GM08714 (cell line): Measurements from ENCODE around the gene LMTK2.

ENCODE experiments used
- H3K4me3 ChIP-seq: fragments of 200-500 bp; sonication (Bioruptor generic); 2 replicates; pipeline ENCODE4 v1.5.1; 2014; ENCODE audit warnings: mild to moderate bottlenecking, low read length, inconsistent platforms
- ZNF274 ChIP-seq: IDR thresholded peaks from 2 replicates; pipeline ENCODE4 v1.6.1; 2012; ENCODE audit warnings: mild to moderate bottlenecking, low read depth, low read length

LMTK2 gene

GRCh38 chr7:98203964-98204605, 97.4 kb downstream of the LMTK2 start:
- no peak for TF ChIP-seq ZNF274
- H3K4me3 ChIP-seq = no peak overlapping the region; the same call in 1 of the 2 replicates

DNA sequence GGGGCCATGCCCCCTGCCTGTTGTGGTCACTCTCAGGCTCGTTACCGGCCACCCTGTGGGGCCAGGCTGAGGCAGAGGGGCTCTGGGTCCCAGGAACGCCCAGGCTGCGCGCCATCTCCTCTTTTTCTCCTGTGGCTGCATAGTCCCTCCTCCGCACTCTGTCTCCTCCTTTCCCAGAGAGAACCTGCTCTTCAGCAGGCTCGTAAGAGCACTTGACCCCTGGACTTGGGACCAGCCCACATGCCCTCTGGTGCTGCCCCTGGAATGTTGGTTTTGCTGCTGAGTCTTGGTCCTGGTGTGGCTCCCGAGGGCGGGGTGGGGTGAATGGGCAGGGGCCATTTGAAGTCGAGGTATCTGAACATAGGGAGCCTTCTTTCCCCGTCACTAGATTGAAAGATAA, 98.0 kb downstream of the LMTK2 start:
- no peak for TF ChIP-seq ZNF274

DNA sequence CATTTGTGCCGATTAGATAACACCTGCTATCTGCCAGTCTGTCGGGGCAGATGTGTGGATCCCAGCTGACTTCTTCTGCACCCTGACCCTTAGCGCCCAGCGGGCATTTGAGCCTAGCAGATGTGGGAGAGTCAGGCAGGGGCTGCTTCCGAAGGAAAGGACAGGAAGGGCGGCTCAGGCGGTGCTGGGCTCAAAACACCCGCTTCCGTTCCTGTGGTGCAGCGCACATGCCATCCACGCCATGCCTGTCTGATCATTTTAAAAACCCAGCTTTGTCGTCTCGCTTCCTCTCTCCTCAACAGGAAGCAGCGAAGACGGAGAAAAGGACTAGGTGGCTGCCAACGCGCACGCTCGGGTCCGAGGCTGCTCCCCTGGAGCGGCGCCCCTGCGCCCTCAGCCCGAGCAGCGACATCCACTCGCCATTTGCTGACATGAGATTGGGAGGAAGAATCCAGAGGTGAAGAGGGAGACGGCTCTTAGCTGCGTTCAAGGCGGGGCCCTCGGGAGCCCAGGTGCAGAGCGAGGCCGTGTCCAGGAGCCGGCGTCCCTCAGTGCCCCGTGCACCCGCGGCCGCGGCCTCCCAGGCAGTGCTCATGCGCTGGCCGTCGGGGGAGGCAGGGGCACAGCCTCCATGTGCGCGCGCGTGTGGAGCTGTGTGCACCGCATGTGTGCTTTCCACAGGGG, 98.6 kb downstream of the LMTK2 start:
- no peak for TF ChIP-seq ZNF274

More for the DNA sequence above, 98.0 kb downstream of the LMTK2 start:
- no peak overlapping the region for H3K4me3 ChIP-seq

GRCh38 chr7:98206451-98207330, 100.0 kb downstream of the LMTK2 start:
- H3K4me3 ChIP-seq = no peak overlapping the region
- TF ChIP-seq ZNF274 = no peak

More for the DNA sequence above, 98.6 kb downstream of the LMTK2 start:
- H3K4me3 ChIP-seq = no peak overlapping the region

DNA sequence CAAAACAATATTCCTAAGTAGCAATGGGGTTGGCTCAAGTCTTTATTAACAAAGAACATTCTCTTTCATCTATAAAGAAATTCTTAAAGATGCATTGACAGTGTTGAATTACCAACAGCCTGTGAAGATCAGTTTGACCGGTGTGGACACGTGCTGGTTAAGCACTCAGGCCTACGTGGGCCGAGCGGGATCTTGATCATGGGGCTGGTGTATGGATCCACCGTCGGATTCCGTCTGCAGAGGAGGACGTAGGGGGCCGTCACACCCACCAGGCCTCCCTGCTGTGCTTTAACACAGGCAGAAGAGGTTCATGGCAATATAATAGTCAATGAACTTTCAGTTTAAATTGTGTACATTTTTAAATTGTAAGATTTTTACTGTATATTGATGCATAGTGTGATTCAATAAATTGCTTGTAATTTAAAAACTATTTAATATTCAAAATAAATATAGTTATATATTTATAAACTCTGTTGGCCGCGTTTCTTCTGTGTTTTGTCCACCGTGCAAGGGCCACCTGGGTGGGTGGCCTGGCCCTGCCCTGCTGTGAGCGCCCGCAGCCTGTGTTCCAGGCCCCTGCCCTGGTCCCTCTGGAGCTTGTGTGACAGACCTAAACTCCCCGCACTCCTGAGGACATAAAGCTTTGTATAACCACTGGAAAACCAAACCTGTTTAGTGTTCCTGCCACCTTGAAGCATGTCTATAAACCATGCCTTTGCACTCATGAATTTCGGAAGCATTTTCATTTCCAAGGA, 102.7 kb downstream of the LMTK2 start:
- no peak for TF ChIP-seq ZNF274
- no peak overlapping the region for H3K4me3 ChIP-seq

- no peak for TF ChIP-seq ZNF274
- H3K4me3 ChIP-seq = no peak overlapping the region
Observed at GRCh38 chr7:98210513-98211220, 104.0 kb downstream of the LMTK2 start.

DNA sequence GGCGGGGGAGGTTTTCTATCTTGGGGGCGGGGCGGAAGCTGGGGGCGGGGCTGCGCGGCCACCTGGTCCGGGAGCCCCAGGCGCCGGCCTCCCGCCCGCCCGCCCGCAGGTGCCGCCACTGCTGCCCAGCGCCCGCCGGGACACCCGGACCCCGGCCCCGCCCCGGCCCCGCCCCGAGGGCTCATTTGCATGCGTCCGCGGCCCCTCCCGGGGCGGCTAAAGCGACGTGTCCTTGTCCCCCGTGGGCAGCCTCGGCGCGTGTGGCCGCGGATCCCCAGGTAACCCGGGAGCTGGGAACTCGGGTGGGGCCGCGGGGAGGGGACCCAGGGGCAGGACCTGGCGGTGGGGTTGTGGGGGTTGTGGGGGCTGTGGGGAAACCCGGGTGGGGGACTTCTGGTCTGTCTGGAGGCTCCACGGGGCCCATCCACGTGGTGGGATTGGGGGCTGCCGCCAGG, 104.6 kb downstream of the LMTK2 start, which contains the start of gene BHLHA15:
Gene BHLHA15 (plus strand): TSS at position 219 of the 455 bp plus-strand sequence. CDS start 871 bp downstream, outside the sequence.
- TF ChIP-seq ZNF274 = no peak
- peak within 1 kb of the TSS; percentile 48; the same call in 1 of the 2 replicates for H3K4me3 ChIP-seq

DNA sequence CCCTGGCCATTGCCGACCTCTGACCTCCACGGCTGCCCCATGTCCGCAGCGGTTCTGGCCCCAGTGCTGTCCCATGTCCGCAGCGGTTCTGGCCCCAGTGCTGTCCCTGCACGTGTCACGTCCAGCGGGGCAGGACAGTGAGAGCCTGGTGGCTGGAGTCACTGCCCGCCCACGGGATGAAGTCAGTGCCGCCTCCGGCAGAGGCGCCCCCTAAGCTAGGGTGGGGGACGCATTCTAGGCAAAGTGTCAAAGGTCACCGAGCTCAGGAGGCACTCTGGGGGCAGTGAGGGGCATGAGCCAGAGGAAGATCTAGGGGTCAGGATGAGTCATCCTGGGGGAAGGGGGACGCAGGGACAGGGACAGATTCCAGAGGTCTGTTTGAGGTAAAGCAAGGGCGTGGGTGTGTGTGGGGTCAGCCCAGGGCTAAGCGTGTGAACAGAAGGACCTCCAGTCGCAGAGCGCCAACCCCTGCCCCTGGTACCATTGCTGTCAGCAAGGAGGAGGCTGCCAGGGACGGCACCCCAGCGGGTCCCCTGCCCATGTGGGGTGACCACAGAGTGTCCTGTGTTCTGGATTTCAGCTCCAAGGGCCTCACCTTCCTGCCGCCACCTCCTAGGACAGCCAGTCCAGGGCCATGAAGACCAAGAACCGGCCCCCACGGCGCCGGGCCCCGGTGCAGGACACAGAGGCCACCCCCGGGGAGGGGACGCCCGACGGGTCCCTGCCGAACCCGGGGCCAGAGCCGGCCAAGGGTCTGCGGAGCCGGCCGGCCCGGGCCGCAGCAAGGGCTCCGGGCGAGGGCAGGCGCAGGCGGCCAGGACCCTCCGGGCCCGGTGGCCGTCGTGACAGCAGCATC, 105.2 kb downstream of the LMTK2 start:
- no peak for TF ChIP-seq ZNF274
- H3K4me3 ChIP-seq = peak overlapping the region; percentile 48; the same call in 1 of the 2 replicates

GRCh38 chr7:98212532-98213041, 105.9 kb downstream of the LMTK2 start:
- TF ChIP-seq ZNF274 = no peak
- no peak overlapping the region; the same call in 1 of the 2 replicates for H3K4me3 ChIP-seq

DNA sequence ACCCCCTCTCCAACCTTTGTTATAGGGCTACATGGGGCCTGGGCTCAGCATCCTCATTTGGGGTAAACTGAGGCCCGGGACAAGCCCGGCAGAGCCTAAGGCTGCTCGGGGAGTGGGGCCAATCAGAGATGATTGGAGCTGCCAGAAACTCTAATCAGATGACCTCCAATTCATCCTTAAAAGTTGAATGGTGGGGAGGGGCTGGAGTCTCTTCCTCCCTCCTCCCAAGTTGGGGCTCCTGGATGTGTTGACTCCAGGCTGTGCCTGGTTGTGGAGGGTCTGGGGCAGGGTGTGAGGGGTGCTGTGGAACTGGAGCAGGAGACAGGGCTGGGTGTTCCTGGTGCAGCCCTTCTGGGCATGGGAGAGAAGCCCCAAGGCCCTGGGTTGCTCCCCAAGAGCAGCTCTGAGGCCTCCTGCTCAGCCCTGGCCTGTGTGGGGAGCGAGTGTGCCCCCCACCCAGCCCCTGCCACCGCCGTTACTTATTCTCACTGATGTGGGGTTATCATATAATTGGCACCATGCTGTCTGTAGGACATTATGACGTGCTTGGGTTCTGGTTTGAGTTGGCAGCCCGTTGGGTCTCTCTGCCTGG, 106.7 kb downstream of the LMTK2 start:
- H3K4me3 ChIP-seq = no peak overlapping the region
- TF ChIP-seq ZNF274 = no peak
